ENCODE measurements around the gene TIMP2. TPM values are rescaled to one million over a fixed set of nuclear protein-coding genes. Genes with fewer than 3 reads are reported as not detected.

The TIMP2 gene
- total and polyA plus RNA-seq, 2 of the 4 experiments (the other 2 are of a cell fraction) = 43.9 to 416 TPM

GRCh38 chr17:78896834-78897663 is 28.1 kb downstream of the TIMP2 start:
- Histone ChIP-seq H4K20me1 (ENCODE audit: insufficient read depth, low read length) (peaks cover 95% of the 10 kb centered on the region), H3K9ac (ENCODE audit: low read depth, low read length) (no peak overlapping the region)
- POLR2A ChIA-PET (ENCODE audit: unreplicated experiment) = no interaction called here

More at GRCh38 chr17:78896834-78897663, 28.1 kb downstream of the TIMP2 start:
- 92% methylated on average over 12 of the region's 34 CpGs; no CpG with 5 or more reads in 1 of the 2 experiments for WGBS, 2 experiments (ENCODE audit: extremely low coverage in 2 of 2, insufficient read length in 1 of 2)
- no peak for TF ChIP-seq BHLHE40 (IDR thresholded peaks at IDR 0.05; ENCODE audit: low read depth, low read length)
- no peak for TF ChIP-seq RCOR1 (IDR thresholded peaks at IDR 0.05; ENCODE audit: insufficient replicate concordance, low read length)
- Histone ChIP-seq H2AK9ac (replicated peaks; ENCODE audit: low read depth, low read length, poor library complexity) (no peak overlapping the region), H3K14ac (replicated peaks; ENCODE audit: low read depth, low read length) (no peak overlapping the region), H2BK15ac (ENCODE audit: low read depth, low read length) (no peak overlapping the region), H3K18ac (ENCODE audit: low read depth, low read length) (no peak overlapping the region), H2AK5ac (ENCODE audit: low read depth, low read length) (no peak overlapping the region), H4K8ac (ENCODE audit: low read depth in 2 of 2, low read length in 2 of 2) (no peak overlapping the region), H3K79me1 (ENCODE audit: low read depth in 1 of 2, low read length in 2 of 2) (peaks cover 31 to 89% of the 10 kb centered on the region in 2 experiments), H2BK120ac (ENCODE audit: low read depth, low read length) (no peak overlapping the region), H2BK20ac (ENCODE audit: low read depth, low read length) (no peak overlapping the region), H3K4me1 (ENCODE audit: control insufficient read depth, insufficient read depth, low read length) (peaks cover 26% of the 10 kb centered on the region), H3K56ac (ENCODE audit: extremely low read depth, insufficient read depth, low read length) (no peak overlapping the region), H3K27ac (ENCODE audit: insufficient read depth, low read length) (no peak overlapping the region), H3K23ac (ENCODE audit: low read depth, low read length) (0 out of 2 replicates have a peak overlapping the region, but pooled peaks have one; percentile 23), H3K36me3 (ENCODE audit: control insufficient read depth, insufficient read depth, low read length) (peaks cover 35% of the 10 kb centered on the region), H3K27me3 (ENCODE audit: control insufficient read depth, insufficient read depth, low read length) (no peaks in the 10 kb centered on the region), H3K9me1 (ENCODE audit: insufficient read depth, low read length) (peaks cover 34% of the 10 kb centered on the region), H3K4ac (ENCODE audit: low read depth, low read length) (no peak overlapping the region), H3K9me3 (ENCODE audit: control insufficient read depth, insufficient read depth, low read length) (no peaks in the 10 kb centered on the region), H3K4me3 (ENCODE audit: insufficient read depth, low read depth, low read length) (no peak overlapping the region), H2AFZ (replicated peaks; ENCODE audit: low read length, poor library complexity) (no peak overlapping the region), H4K91ac (ENCODE audit: insufficient read depth, low read depth, low read length) (no peak overlapping the region), H2BK5ac (ENCODE audit: low read depth, low read length, poor library complexity, severe bottlenecking) (no peak overlapping the region), H4K5ac (ENCODE audit: low read depth, low read length) (no peak overlapping the region), H3K4me2 (ENCODE audit: low read depth, low read length) (no peak overlapping the region)
- BruUV-seq (replicated peaks) = no TSS peak
- intact Hi-C loops (cut with micrococcal nuclease) = no loop called here
- DNase-seq (no peak), ATAC-seq (ENCODE audit: low read depth) (no peak)
- CTCF ChIA-PET = no interaction called here
- in situ Hi-C loops (cut with MboI; ENCODE audit: low sequenced_read_pairs) = no loop called here
- dilution Hi-C loops (cut with HindIII; ENCODE audit: low sequenced_read_pairs, unreplicated experiment) = no loop called here
